Tibial nerve (tissue), 4 donors: ENCODE data around the gene LRFN3. TPM values are rescaled to one million over a fixed set of nuclear protein-coding genes. Genes with fewer than 3 reads are reported as not detected.
A peak's percentile ranks its signal among the peaks of the same experiment; 100 is the strongest.

ENCODE experiments used
- DNase-seq, 2 donors: peaks; one replicate each; pipeline ENCODE4 v3.0.0-alpha.2; 2019; ENCODE audit warnings: low spot score in 2 of 2
- H3K27ac ChIP-seq, 4 donors: fragments of 200-600 bp; sonication (generic) in 3 of 4; one replicate each; pipeline ENCODE4 v1.5.1; 2017 to 2019; ENCODE audit warnings: mild to moderate bottlenecking in 1 of 4
- H3K27me3 ChIP-seq, 2 donors: fragments of 200-600 bp; sonication (generic) in 1 of 2; one replicate each; pipeline versions ENCODE4 v1.5.1 to v1.6.0; 2017 to 2019
- H3K36me3 ChIP-seq, 3 donors: fragments of 200-600 bp; sonication (generic); one replicate each; pipeline ENCODE4 v1.5.1; 2018 to 2019
- H3K4me1 ChIP-seq, 4 donors: fragments of 200-600 bp; sonication (generic) in 3 of 4; one replicate each; pipeline ENCODE4 v1.5.1; 2017 to 2019
- H3K4me3 ChIP-seq, 4 donors: fragments of 200-600 bp; sonication (generic) in 3 of 4; one replicate each; pipeline ENCODE4 v1.5.1; 2017 to 2019; ENCODE audit warnings: mild to moderate bottlenecking in 1 of 4, moderate library complexity in 1 of 4
- H3K9me3 ChIP-seq, 4 donors: fragments of 200-600 bp; sonication (generic) in 3 of 4; one replicate each; pipeline ENCODE4 v1.5.1; 2017 to 2019
- CTCF ChIP-seq, 5 experiments: fragments of 200-600 bp in 3 of 5; fragments of 450-650 bp in 2 of 5; sonication (generic) in 3 of 5; IDR thresholded peaks; one replicate each; pipeline ENCODE4 v1.5.1; 2016 to 2019; ENCODE audit warnings: antibody characterized with exemption in 5 of 5, mild to moderate bottlenecking in 3 of 5, moderate library complexity in 2 of 5
- EP300 ChIP-seq, 2 donors: sonication (generic); formaldehyde crosslinking; IDR thresholded peaks; one replicate each; pipeline ENCODE4 v1.6.1; 2017; ENCODE audit warnings: antibody characterized with exemption in 2 of 2, mild to moderate bottlenecking in 1 of 2
- POLR2A ChIP-seq, 2 donors: fragments of 450-650 bp; IDR thresholded peaks; one replicate each; pipeline ENCODE4 v1.6.1; 2017; ENCODE audit warnings: antibody characterized with exemption in 2 of 2, mild to moderate bottlenecking in 2 of 2, moderate library complexity in 2 of 2
- WGBS, 2 donors: methylation state at CpG; one replicate each; pipeline ENCODE4 v1.1.5; 2018; 5-methylcytosine and 5-hydroxymethylcytosine counted together
- total RNA-seq, 4 donors: library from RNA; depleted of rRNA; stranded (reverse); fragments of >200 nt; gene quantifications; one replicate each; pipeline ENCODE4 v1.1.0, GENCODE V29; 2016

LRFN3 gene
- total RNA-seq, 4 donors from 2014 or later = 5.0 to 20.4 (median 8.6) TPM

DNA sequence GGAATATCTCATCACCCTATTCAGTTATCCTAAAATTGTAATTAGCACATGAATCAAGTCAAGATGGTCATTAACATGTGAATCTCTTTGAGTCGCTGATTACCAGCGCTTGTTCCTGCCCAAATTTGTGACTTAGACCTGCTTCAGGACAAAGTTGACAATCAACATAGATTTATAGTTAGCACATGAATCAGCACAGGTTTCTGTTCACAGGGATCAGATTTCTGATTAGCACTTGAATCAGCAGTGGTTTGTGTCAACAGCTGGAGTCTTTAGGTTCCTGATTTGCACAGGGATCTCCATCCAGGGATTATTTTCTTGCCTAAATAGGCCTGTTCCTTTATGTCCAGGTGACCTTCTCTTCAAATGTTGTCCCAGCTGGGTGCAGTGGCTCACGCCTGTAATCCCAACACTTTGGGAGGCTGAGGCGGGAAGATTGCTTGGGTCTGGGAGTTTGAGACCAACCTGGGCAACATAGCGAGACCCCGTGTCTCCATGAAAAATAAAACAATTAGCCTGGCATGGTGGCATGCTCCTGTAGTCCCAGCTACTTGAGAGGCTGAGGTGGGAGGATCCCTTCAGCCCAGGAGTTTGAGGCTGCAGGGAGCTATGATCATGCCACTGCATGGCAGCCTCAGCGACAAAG, 3.8 kb upstream of the LRFN3 start:
- Histone ChIP-seq H3K9me3 (no peaks in the 10 kb centered on the region), H3K27ac (no peak overlapping the region), H3K36me3 (no peaks in the 10 kb centered on the region), H3K4me1 (peaks cover 0 to 34% (median 13%) of the 10 kb centered on the region in 4 donors), H3K27me3 (no peaks in the 10 kb centered on the region), H3K4me3 (no peak overlapping the region)
- no peak for TF ChIP-seq POLR2A (IDR thresholded peaks at IDR 0.05)
- no peak for DNase-seq
- 51 to 57% methylated on average over 7 of the region's 7 CpGs for WGBS, 2 donors

DNA sequence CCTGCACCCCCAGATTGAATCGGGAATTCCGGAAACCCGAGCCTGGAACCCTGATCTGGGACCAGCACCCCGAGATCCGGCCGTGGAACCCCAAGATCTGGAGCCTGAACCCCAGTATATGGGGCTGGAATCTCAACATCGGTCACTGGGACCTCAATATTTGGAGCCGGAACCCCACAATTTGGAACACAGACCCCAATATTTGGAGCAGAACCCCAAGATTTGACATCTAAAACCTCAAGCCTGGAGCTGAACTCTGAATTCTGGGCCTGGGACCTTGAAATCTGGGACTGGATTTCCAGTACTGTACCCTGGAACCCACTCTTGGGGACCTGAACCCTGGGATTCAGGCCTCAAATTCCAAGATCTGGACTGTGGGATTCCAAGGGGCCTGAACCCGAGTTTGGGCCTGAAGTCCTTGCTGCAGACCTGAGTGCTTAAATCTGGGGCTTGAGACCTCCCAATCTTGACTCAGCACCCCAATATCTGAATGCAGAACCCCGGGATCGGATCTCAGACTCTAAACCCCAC, 629 bp downstream of the LRFN3 start:
- no peak for TF ChIP-seq POLR2A (IDR thresholded peaks at IDR 0.05)
- no peak for TF ChIP-seq CTCF (IDR thresholded peaks at IDR 0.05)
- TF ChIP-seq EP300 (IDR thresholded peaks at IDR 0.05) = no peak
- WGBS, 2 donors = 26 to 37% methylated on average over 7 to 11 of the region's 11 CpGs
- Histone ChIP-seq H3K4me3 (peak overlapping the region; percentile 40 to 85 (median 62)), H3K4me1 (peaks cover 0 to 46% (median 15%) of the 10 kb centered on the region in 4 donors), H3K36me3 (peaks cover 0 to 35% (median 0%) of the 10 kb centered on the region in 3 donors), H3K9me3 (no peaks in the 10 kb centered on the region), H3K27me3 (no peaks in the 10 kb centered on the region), H3K27ac (peak overlapping the region; percentile 39 to 92 (median 88))
- DNase-seq = no peak

GRCh38 chr19:35937345-35938281, 1.4 kb downstream of the LRFN3 start:
- Histone ChIP-seq H3K27ac (peak overlapping the region in 3 of 4 donors; percentile 84 to 92 (median 91)), H3K4me3 (peak overlapping the region; percentile 40 to 85 (median 62)), H3K4me1 (peaks cover 0 to 42% (median 13%) of the 10 kb centered on the region in 4 donors), H3K27me3 (no peaks in the 10 kb centered on the region), H3K9me3 (no peaks in the 10 kb centered on the region), H3K36me3 (peaks cover 0 to 43% (median 0%) of the 10 kb centered on the region in 3 donors)
- DNase-seq = no peak
- WGBS, 2 donors = 52 to 55% methylated on average over 13 to 14 of the region's 14 CpGs
- no peak for TF ChIP-seq EP300 (IDR thresholded peaks at IDR 0.05)
- no peak for TF ChIP-seq POLR2A (IDR thresholded peaks at IDR 0.05)
- TF ChIP-seq CTCF (IDR thresholded peaks at IDR 0.05) = no peak

DNA sequence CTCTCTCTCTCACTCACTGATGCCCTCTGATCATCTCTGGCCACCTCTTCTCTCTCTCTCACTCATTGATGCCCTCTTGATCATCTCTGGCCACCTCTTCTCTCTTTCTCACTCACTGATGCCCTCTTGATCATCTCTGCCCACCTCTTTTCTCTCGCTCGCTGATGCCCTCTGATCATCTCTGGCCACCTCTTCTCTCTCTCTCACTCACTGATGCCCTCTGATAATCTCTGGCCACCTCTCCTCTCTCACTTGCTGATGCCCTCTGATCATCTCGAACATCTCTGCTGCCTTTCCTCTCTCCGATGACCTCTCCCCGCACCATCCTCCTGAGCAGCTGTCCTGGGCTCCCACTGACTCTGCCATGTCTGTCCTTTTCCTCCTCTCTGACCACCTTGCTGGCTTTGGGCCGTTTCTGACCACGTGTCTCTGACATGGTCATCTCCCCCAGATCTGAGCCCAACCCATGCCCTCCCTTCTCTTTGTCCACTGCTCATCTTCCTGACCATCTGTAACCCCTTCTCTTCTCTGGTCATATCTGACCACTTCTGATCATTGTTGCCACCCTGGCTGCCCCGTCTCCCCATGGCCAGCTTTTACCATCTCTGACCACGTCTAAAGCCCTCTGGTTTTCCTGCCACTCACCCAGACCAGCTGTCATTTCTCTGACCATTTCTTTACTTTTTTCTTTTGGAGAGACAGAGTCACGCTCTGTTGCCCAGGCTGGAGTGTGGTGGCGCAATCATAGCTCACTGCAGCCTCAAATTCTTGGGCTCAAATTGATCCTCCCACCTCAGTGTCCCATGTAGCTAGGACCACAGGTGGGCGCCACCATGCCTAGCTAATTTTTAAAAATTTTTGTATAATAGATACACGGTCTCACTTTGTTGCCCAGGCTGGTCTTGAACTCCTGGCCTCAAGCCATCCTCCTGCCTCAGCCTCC, 2.4 kb downstream of the LRFN3 start:
- Histone ChIP-seq H3K36me3 (peaks cover 0 to 48% (median 0%) of the 10 kb centered on the region in 3 donors), H3K4me3 (peak overlapping the region in 1 of 4 donors; percentile 85), H3K27ac (no peak overlapping the region), H3K4me1 (peaks cover 0 to 42% (median 13%) of the 10 kb centered on the region in 4 donors), H3K9me3 (no peaks in the 10 kb centered on the region), H3K27me3 (no peaks in the 10 kb centered on the region)
- TF ChIP-seq CTCF (IDR thresholded peaks at IDR 0.05) = no peak
- no peak for TF ChIP-seq EP300 (IDR thresholded peaks at IDR 0.05)
- DNase-seq = no peak
- 77 to 81% methylated on average over 13 of the region's 13 CpGs for WGBS, 2 donors
